ENCODE results near the gene PPP2R2C.

Gene PPP2R2C

DNA sequence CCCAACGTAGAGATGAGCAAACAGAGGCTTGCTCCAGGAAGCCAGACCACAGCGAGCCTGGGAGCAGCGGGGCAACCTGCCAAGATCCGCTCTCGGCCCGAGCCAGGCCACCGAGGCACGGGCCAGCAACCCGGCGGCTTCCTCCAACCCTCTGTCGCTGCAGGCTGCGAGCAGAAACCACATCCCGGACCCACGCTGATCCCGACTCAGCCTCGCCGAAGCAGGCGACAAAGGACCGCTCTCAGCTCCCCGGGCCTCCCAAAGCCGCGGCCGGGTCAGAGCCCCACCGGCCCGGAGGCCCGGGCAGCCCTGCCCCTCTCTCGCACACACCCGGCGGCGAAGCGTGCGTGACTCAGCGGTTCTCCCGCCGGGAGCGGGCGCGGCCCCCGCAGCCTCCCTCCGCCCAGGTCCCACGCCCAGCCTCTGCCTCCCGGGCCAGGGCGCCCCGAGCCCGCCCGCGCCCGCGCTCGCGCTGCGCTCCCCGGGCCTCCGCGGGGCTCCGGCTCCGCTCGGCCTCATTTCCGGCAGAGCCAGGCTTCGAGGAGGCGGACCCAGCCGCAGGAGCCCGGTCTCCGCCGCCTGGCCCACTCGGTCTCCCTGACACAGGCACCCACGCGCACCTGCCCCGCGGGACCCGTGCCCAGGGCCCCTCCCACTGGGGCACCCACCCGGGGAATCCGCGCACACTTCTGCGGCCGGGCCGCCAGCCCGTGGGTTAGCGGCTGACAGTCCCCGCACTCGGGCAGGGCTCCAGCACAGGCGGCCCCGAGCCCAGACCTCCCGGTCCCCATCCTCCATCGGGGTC lies 1.7 kb downstream of the PPP2R2C start:
- no peak overlapping the region for H3K4me3 ChIP-seq (ENCODE audit: low read depth, low read length)
- in situ Hi-C loops (cut with HindIII; ENCODE audit: low sequenced_read_pairs), result no loop called here
- peak; percentile 4 for DNase-seq (ENCODE audit: low read depth, low spot score)
- TF ChIP-seq, protein P1, sequence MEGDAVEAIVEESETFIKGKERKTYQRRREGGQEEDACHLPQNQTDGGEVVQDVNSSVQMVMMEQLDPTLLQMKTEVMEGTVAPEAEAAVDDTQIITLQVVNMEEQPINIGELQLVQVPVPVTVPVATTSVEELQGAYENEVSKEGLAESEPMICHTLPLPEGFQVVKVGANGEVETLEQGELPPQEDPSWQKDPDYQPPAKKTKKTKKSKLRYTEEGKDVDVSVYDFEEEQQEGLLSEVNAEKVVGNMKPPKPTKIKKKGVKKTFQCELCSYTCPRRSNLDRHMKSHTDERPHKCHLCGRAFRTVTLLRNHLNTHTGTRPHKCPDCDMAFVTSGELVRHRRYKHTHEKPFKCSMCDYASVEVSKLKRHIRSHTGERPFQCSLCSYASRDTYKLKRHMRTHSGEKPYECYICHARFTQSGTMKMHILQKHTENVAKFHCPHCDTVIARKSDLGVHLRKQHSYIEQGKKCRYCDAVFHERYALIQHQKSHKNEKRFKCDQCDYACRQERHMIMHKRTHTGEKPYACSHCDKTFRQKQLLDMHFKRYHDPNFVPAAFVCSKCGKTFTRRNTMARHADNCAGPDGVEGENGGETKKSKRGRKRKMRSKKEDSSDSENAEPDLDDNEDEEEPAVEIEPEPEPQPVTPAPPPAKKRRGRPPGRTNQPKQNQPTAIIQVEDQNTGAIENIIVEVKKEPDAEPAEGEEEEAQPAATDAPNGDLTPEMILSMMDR (IDR thresholded peaks at IDR 0.05; ENCODE audit: low read depth, low read length), result no peak

DNA sequence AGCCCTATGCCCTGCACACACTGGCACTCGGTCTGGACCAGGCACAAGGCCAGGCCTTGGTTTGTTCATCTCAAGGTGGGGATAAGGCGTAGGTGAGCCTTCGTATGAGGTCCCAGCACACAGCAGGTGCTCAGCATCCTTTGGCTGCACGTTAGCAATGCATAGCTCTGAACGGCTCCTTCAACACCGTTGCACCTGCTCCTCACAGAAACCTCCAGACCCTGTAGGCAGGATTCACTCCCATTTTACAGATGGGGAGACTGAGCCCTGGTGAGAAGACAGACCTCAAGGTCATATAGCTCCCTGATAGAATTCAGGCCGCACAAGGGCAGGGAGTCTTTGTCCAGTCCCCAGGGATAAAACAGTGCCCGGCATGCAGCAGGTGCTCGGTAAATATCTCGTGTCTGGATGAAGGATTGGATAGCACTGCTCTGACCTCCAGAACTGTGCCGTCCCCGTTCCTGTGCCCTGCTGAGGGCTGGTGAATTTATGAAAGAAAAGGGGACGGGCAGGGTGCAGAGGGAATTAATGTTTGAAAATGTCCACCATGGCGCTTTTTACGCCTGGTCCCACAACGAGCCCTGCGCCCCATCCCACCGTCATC lies 2.4 kb downstream of the PPP2R2C start:
- no peak for DNase-seq (ENCODE audit: low read depth, low spot score)

DNA sequence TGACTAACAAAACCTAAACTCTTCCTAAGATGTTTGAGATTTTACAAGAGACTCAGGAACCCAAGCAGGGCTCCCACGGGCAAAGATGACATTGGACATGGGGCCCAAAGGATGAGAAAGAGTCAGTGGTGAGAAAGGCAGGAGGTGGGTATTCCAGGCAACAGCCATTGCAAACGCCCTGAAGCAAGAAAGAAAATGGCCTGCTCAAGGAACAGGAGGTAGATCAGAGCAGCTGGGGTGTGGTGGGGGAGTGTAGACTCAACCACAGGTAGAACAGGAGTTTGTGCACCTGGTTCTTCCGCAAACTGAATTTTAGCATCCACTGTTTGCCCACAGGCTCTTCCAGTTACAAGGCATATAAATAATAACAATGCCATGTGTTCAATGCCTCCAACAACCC lies 3.3 kb downstream of the PPP2R2C start:
- H3K4me3 ChIP-seq (ENCODE audit: low read depth, low read length), result no peak overlapping the region
- DNase-seq (ENCODE audit: low read depth, low spot score), result no peak
- in situ Hi-C loops (cut with HindIII; ENCODE audit: low sequenced_read_pairs), result no loop called here
- TF ChIP-seq, protein P1 (IDR thresholded peaks at IDR 0.05; ENCODE audit: low read depth, low read length), result no peak

More for the DNA sequence above, 2.4 kb downstream of the PPP2R2C start:
- TF ChIP-seq, protein P1 (IDR thresholded peaks at IDR 0.05; ENCODE audit: low read depth, low read length), result no peak
- no peak overlapping the region for H3K4me3 ChIP-seq (ENCODE audit: low read depth, low read length)
- in situ Hi-C loops (cut with HindIII; ENCODE audit: low sequenced_read_pairs), result no loop called here

DNA sequence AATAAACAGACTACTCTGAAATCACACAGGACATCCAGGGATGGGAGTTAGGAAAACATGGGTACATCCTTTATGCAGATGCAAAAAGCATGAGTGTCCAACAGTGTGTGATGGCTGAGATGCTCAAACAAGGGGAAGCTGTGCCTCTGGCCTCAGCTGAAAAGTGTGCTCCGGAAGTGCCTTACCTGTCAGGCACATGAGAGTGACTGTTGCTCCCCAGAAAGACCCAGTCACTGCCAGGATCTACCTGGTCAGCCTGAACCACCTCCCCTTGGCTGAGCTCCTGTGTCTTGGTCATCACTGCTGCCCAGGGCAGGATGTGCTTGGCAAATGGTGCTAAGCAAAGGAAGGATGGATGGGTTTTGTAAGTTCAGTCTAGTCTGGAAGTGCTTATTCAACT lies 4.0 kb downstream of the PPP2R2C start:
- in situ Hi-C loops (cut with HindIII; ENCODE audit: low sequenced_read_pairs), result no loop called here
- TF ChIP-seq, protein P1 (IDR thresholded peaks at IDR 0.05; ENCODE audit: low read depth, low read length), result no peak
- H3K4me3 ChIP-seq (ENCODE audit: low read depth, low read length), result no peak overlapping the region
- no peak for DNase-seq (ENCODE audit: low read depth, low spot score)

DNA sequence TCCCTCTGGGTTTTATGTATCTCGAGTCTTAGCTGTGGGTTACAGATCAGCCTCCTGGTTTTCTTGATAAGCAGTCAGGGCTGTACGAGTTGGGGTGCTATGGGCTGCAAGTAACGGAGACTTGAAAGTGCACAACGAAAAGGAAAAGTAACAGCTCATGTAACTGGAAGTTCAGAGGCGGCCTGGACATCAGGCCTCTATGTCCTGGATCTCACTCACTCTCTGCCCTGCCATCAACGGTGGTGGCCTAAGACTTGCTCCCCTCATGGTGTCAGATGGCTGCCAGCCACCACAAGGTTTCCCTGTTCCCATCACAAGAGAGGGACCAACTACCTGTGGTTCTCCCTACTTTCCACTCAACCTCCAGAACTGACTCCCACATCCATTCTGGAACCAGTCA lies 4.8 kb downstream of the PPP2R2C start:
- TF ChIP-seq, protein P1 (IDR thresholded peaks at IDR 0.05; ENCODE audit: low read depth, low read length), result no peak
- DNase-seq (ENCODE audit: low read depth, low spot score), result no peak
- in situ Hi-C loops (cut with HindIII; ENCODE audit: low sequenced_read_pairs), result no loop called here
- no peak overlapping the region for H3K4me3 ChIP-seq (ENCODE audit: low read depth, low read length)

DNA sequence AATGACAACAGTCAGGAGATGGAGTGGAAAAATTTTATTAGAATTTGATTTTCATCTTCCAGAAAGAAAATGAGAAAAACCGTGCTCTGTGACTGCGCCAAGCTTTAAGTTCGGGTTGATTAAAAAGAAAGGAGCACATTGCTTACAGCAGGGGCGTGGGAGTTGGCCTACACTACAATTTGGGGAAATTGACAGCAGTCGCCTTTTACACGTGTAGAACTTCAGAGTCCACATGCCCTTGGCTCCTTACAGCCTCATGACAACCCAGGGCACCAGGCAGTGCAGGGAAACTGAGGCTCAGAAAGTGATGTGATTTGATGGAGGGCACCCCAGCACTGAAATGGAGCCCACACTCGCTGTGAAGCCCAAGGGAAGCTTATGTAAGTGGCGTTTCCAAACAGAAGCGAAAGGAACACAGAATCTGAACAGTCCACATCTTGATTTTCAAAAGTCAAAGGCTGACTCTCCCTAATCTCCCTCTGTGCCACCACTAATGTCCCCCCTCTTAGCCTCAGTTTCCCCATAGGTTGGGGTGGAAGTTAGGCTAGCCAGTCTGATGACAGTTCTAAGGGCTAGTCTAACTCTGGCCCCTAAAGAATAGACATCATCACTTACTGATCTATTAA lies 5.5 kb downstream of the PPP2R2C start:
- DNase-seq (ENCODE audit: low read depth, low spot score), result no peak
- H3K4me3 ChIP-seq (ENCODE audit: low read depth, low read length), result no peak overlapping the region
- in situ Hi-C loops (cut with HindIII; ENCODE audit: low sequenced_read_pairs), result no loop called here
- TF ChIP-seq, protein P1 (IDR thresholded peaks at IDR 0.05; ENCODE audit: low read depth, low read length), result no peak

Data from astrocyte of the spinal cord (primary cell).